Activated CD4-positive, alpha-beta T cell treated with anti-CD3 and anti-CD28 coated beads, Interleukin-2, amount 50 U/mL, for 48 hours (primary cell): ENCODE data around the gene PPP2R5B.

Source experiments
- DNase-seq, 2 experiments: peaks; one replicate each; pipeline ENCODE4 v3.0.0-alpha.2; 2020

The PPP2R5B gene

GRCh38 chr11:64910451-64911093 lies 13.9 kb upstream of the PPP2R5B start:
- no peak for DNase-seq

GRCh38 chr11:64911142-64911541 lies 13.3 kb upstream of the PPP2R5B start:
- DNase-seq: no peak

- DNase-seq: no peak
Observed at GRCh38 chr11:64911689-64912088, 12.8 kb upstream of the PPP2R5B start.

- DNase-seq: no peak
Observed at GRCh38 chr11:64913171-64913727, 11.2 kb upstream of the PPP2R5B start.

- DNase-seq: no peak
Observed at GRCh38 chr11:64914123-64914522, 10.4 kb upstream of the PPP2R5B start.

GRCh38 chr11:64915376-64915887 lies 9.1 kb upstream of the PPP2R5B start:
- DNase-seq: no peak

GRCh38 chr11:64916040-64916774 lies 8.3 kb upstream of the PPP2R5B start:
- DNase-seq: peak; percentile 13 to 31

- DNase-seq: peak; percentile 99 to 100
Observed at GRCh38 chr11:64916775-64917662, 7.5 kb upstream of the PPP2R5B start, which contains the start of gene ATG2A. Gene ATG2A (minus strand): TSS chr11:64917209. CDS start chr11:64917135, 74 bp downstream.

GRCh38 chr11:64917663-64917995 lies 6.9 kb upstream of the PPP2R5B start:
- DNase-seq: no peak

- DNase-seq: no peak
Observed at GRCh38 chr11:64918017-64918416, 6.5 kb upstream of the PPP2R5B start.

- DNase-seq: no peak
Observed at GRCh38 chr11:64919627-64920026, 4.9 kb upstream of the PPP2R5B start.

GRCh38 chr11:64920124-64920523 lies 4.4 kb upstream of the PPP2R5B start:
- DNase-seq: no peak

- no peak for DNase-seq
Observed at GRCh38 chr11:64921384-64921783, 3.1 kb upstream of the PPP2R5B start.

GRCh38 chr11:64923151-64923661 lies 1.3 kb upstream of the PPP2R5B start:
- DNase-seq: no peak

GRCh38 chr11:64924910-64925284 lies 408 bp downstream of the PPP2R5B start:
- peak; percentile 16 to 35 for DNase-seq

- no peak for DNase-seq
Observed at GRCh38 chr11:64925536-64926436, 1.3 kb downstream of the PPP2R5B start.

GRCh38 chr11:64926689-64927088 lies 2.2 kb downstream of the PPP2R5B start:
- DNase-seq: no peak

GRCh38 chr11:64928957-64929356 lies 4.5 kb downstream of the PPP2R5B start:
- DNase-seq: no peak

- no peak for DNase-seq
Observed at GRCh38 chr11:64929625-64930024, 5.1 kb downstream of the PPP2R5B start.

GRCh38 chr11:64930340-64930739 lies 5.9 kb downstream of the PPP2R5B start:
- no peak for DNase-seq

GRCh38 chr11:64931290-64931689 lies 6.8 kb downstream of the PPP2R5B start:
- no peak for DNase-seq

GRCh38 chr11:64932324-64932723 lies 7.8 kb downstream of the PPP2R5B start:
- no peak for DNase-seq
